Parietal lobe (tissue), 2 donors: ENCODE measurements around the gene USF1. TPM values are rescaled to one million over a fixed set of nuclear protein-coding genes. Genes with fewer than 3 reads are reported as not detected.

Source experiments
- small RNA-seq: library from RNA; depleted of rRNA; stranded (forward); fragments of <200 nt; gene quantifications from one replicate; pipeline ENCODE3, GENCODE V24; 2014; ENCODE audit warnings: low replicate concordance
- total RNA-seq: library from RNA; depleted of rRNA; stranded (reverse); fragments of >200 nt; gene quantifications from one replicate; pipeline ENCODE4 v1.2.3, GENCODE V29; 2014

USF1 gene
- total RNA-seq = 121 TPM

GRCh38 chr1:161045736-161046604, at the start of gene USF1:
USF1 (minus strand) TSS chr1:161045977; CDS start chr1:161043275, 2,702 bp downstream.

GRCh38 chr1:161089251-161089924, 43.6 kb upstream of the USF1 start, which contains the start of gene NECTIN4:
NECTIN4 (minus strand) TSS chr1:161089558; CDS start chr1:161089296, 262 bp downstream.

GRCh38 chr1:161069731-161070270, 24.0 kb upstream of the USF1 start, which contains the start of gene ARHGAP30:
ARHGAP30 (minus strand) TSS chr1:161069891; CDS start chr1:161069624, 267 bp downstream.

GRCh38 chr1:161038523-161039153, 7.1 kb downstream of the USF1 start, which contains the start of gene TSTD1:
TSTD1 (minus strand) TSS chr1:161038964; CDS start chr1:161038889, 75 bp downstream.

GRCh38 chr1:161020509-161021164, 25.1 kb downstream of the USF1 start, which contains the start of gene F11R:
F11R (minus strand) TSS chr1:161021152; CDS start chr1:161021073, 79 bp downstream.

Small RNA genes within 50 kb of the gene (small RNA-seq; reads per million reads assigned to genes)
- gene AL591806.2 = not detected

Other genes starting within 250 kb of the USF1 start
- gene LY9, start 249.8 kb downstream of the USF1 start, total RNA-seq = not detected
- gene CD244, start 183.1 kb downstream of the USF1 start, total RNA-seq = not detected
- not detected for gene ITLN1, start 160.8 kb downstream of the USF1 start, total RNA-seq
- gene ITLN2, start 91.2 kb downstream of the USF1 start, total RNA-seq = not detected
- 18.8 TPM for gene F11R, start 24.8 kb downstream of the USF1 start, total RNA-seq
- gene TSTD1, start 7.0 kb downstream of the USF1 start, total RNA-seq = 35.1 TPM
- 0.31 TPM for gene ARHGAP30, start 23.9 kb upstream of the USF1 start, total RNA-seq
- not detected for gene NECTIN4, start 43.6 kb upstream of the USF1 start, total RNA-seq
- gene KLHDC9, start 52.4 kb upstream of the USF1 start, total RNA-seq = 1.6 TPM
- gene PFDN2, start 72.1 kb upstream of the USF1 start, total RNA-seq = 30.0 TPM
- 26.3 TPM for gene NIT1, start 72.1 kb upstream of the USF1 start, total RNA-seq
- 20.0 TPM for gene DEDD, start 86.7 kb upstream of the USF1 start, total RNA-seq
- 81.1 TPM for gene UFC1, start 108.0 kb upstream of the USF1 start, total RNA-seq
- 22.2 TPM for gene USP21, start 113.5 kb upstream of the USF1 start, total RNA-seq
- gene PPOX, start 120.4 kb upstream of the USF1 start, total RNA-seq = 26.3 TPM
- gene B4GALT3, start 131.5 kb upstream of the USF1 start, total RNA-seq = 20.0 TPM
- 0.31 TPM for gene ADAMTS4, start 153.1 kb upstream of the USF1 start, total RNA-seq
- gene NDUFS2, start 156.4 kb upstream of the USF1 start, total RNA-seq = 128 TPM
- 3.8 TPM for gene FCER1G, start 169.3 kb upstream of the USF1 start, total RNA-seq
- gene APOA2, start 177.7 kb upstream of the USF1 start, total RNA-seq = not detected
- 25.4 TPM for gene TOMM40L, start 180.1 kb upstream of the USF1 start, total RNA-seq
- gene NR1I3, start 192.2 kb upstream of the USF1 start, total RNA-seq = not detected
- 1.9 TPM for gene PCP4L1, start 212.8 kb upstream of the USF1 start, total RNA-seq